Measurements from ENCODE around the gene RCN2.

- TF ChIP-seq CTCF (IDR thresholded peaks at IDR 0.05) (no peak), EZH2 (IDR thresholded peaks at IDR 0.05) (no peak)
Observed at GRCh38 chr15:76994496-76994895, 62.9 kb downstream of the RCN2 start.

Measured in neural progenitor cell (in vitro differentiated cells).